Gastrocnemius medialis (tissue), 4 donors: ENCODE measurements around the gene MAPK8IP1. TPM values are rescaled to one million over a fixed set of nuclear protein-coding genes. Genes with fewer than 3 reads are reported as not detected.

Source experiments
- ATAC-seq, 2 donors: fragments of 150-250 bp; one replicate each; pipeline ENCODE4 v1.9.1; 2016
- DNase-seq, 2 donors: peaks; one replicate each; pipeline ENCODE4 v3.0.0-alpha.2; 2019
- H3K27ac ChIP-seq, 4 donors: fragments of 200-600 bp; sonication (generic); 1 replicate in 1 of 4; 2 replicates in 3 of 4; pipeline ENCODE4 v1.5.1; 2016 to 2018; ENCODE audit warnings: mild to moderate bottlenecking in 2 of 4, moderate library complexity in 1 of 4
- H3K27me3 ChIP-seq, 3 donors: fragments of 200-600 bp; sonication (generic) in 2 of 3; 1 replicate in 1 of 3; 2 replicates in 2 of 3; pipeline versions ENCODE4 v1.5.1 to v1.6.0; 2016 to 2019; ENCODE audit warnings: mild to moderate bottlenecking in 1 of 3, moderate library complexity in 1 of 3
- H3K36me3 ChIP-seq, 2 donors: fragments of 200-600 bp; sonication (generic) in 1 of 2; one replicate each; pipeline ENCODE4 v1.5.1; 2017 to 2018
- H3K4me1 ChIP-seq, 2 donors: fragments of 200-600 bp; sonication (generic) in 1 of 2; one replicate each; pipeline ENCODE4 v1.5.1; 2016 to 2017; ENCODE audit warnings: mild to moderate bottlenecking in 2 of 2
- H3K4me3 ChIP-seq, 4 donors: fragments of 200-600 bp; sonication (generic) in 3 of 4; 1 replicate in 1 of 4; 2 replicates in 3 of 4; pipeline ENCODE4 v1.5.1; 2016 to 2019; ENCODE audit warnings: mild to moderate bottlenecking in 2 of 4
- H3K9me3 ChIP-seq, 3 donors: fragments of 200-600 bp; sonication (generic) in 2 of 3; 1 replicate in 1 of 3; 2 replicates in 2 of 3; pipeline ENCODE4 v1.5.1; 2016 to 2019
- CTCF ChIP-seq, 5 experiments: fragments of 450-650 bp in 3 of 5; fragments of 200-600 bp in 2 of 5; sonication (generic) in 2 of 5; IDR thresholded peaks in 4 of 5; conservative IDR thresholded peaks in 1 of 5; 1 replicate in 4 of 5; 2 replicates in 1 of 5; pipeline ENCODE4 v1.5.1; 2016 to 2019; ENCODE audit warnings: antibody characterized with exemption in 5 of 5, mild to moderate bottlenecking in 3 of 5, moderate library complexity in 3 of 5
- POLR2A ChIP-seq, 2 donors: fragments of 450-650 bp; IDR thresholded peaks; one replicate each; pipeline ENCODE4 v1.6.1; 2017; ENCODE audit warnings: antibody characterized with exemption in 2 of 2, mild to moderate bottlenecking in 2 of 2, moderate library complexity in 2 of 2
- in situ Hi-C, 4 donors: fragments of 200-750 bp; cut with MboI; loops; one replicate each; pipeline versions ENCODE4 v1.15.0 to v1.8.0; 2017; ENCODE audit warnings: low sequenced_read_pairs in 4 of 4
- intact Hi-C: fragments of 100-400 bp; cut with DNase I; formaldehyde crosslinking; loops from one replicate; pipeline ENCODE4 v1.15.1; 2023; ENCODE audit warnings: low total_unique reads
- total RNA-seq, 4 donors: library from RNA; depleted of rRNA; stranded (reverse); fragments of >200 nt; gene quantifications; one replicate each; pipeline versions ENCODE4 v1.1.0 to v1.2.3, GENCODE V29; 2016

Gene MAPK8IP1
- total RNA-seq, 4 donors from 2014 or later: 1.4 to 4.0 (median 1.9) TPM

GRCh38 chr11:45852018-45852711 lies 33.3 kb upstream of the MAPK8IP1 start:
- no peaks in the 10 kb centered on the region for H3K9me3 ChIP-seq
- no peaks in the 10 kb centered on the region for H3K36me3 ChIP-seq
- in situ Hi-C loops: no loop called here
- DNase-seq (peak in 1 of 2 donors; percentile 56), ATAC-seq (peak in 1 of 2 donors; percentile 38)
- intact Hi-C loops: loop anchor here (10.0 kb wide), 1 partner anchor 1573 kb away; the partner anchor contains the start of gene PSMC3
- peak overlapping the region; percentile 73 to 99 (median 99) for H3K27ac ChIP-seq
- no peak for TF ChIP-seq POLR2A (IDR thresholded peaks at IDR 0.05)
- TF ChIP-seq CTCF (IDR thresholded peaks at IDR 0.05 in 4 of 5, conservative IDR thresholded peaks at IDR 0.05 in 1 of 5): no peak
- H3K4me1 ChIP-seq: peaks cover 91 to 92% of the 10 kb centered on the region in 2 donors
- H3K4me3 ChIP-seq: no peak overlapping the region
- H3K27me3 ChIP-seq: no peaks in the 10 kb centered on the region

GRCh38 chr11:45852712-45853101 lies 32.7 kb upstream of the MAPK8IP1 start:
- H3K4me3 ChIP-seq: no peak overlapping the region
- H3K36me3 ChIP-seq: no peaks in the 10 kb centered on the region
- DNase-seq (peak in 1 of 2 donors; percentile 34), ATAC-seq (peak; percentile 19 to 42)
- TF ChIP-seq CTCF (IDR thresholded peaks at IDR 0.05 in 4 of 5, conservative IDR thresholded peaks at IDR 0.05 in 1 of 5) (peak in 2 of 5 experiments; percentile 37 to 38), POLR2A (IDR thresholded peaks at IDR 0.05) (no peak)
- H3K27me3 ChIP-seq: no peaks in the 10 kb centered on the region
- H3K27ac ChIP-seq: peak overlapping the region; percentile 73 to 99 (median 99)
- H3K4me1 ChIP-seq: peaks cover 96 to 97% of the 10 kb centered on the region in 2 donors
- in situ Hi-C loops (no loop called here), intact Hi-C loops (loop anchor here (10.0 kb wide), 1 partner anchor 1572 kb away; the partner anchor contains the start of gene PSMC3)
- no peaks in the 10 kb centered on the region for H3K9me3 ChIP-seq

GRCh38 chr11:45853332-45854219 lies 31.9 kb upstream of the MAPK8IP1 start:
- Histone ChIP-seq H3K36me3 (no peaks in the 10 kb centered on the region), H3K9me3 (no peaks in the 10 kb centered on the region), H3K27me3 (no peaks in the 10 kb centered on the region), H3K27ac (peak overlapping the region; percentile 73 to 99 (median 99)), H3K4me1 (peaks cover 100% of the 10 kb centered on the region in 2 donors), H3K4me3 (no peak overlapping the region)
- TF ChIP-seq POLR2A (IDR thresholded peaks at IDR 0.05): no peak
- TF ChIP-seq CTCF (IDR thresholded peaks at IDR 0.05 in 4 of 5, conservative IDR thresholded peaks at IDR 0.05 in 1 of 5): no peak
- ATAC-seq (no peak), DNase-seq (no peak)
- intact Hi-C loops (loop anchor here (10.0 kb wide), 1 partner anchor 1571 kb away; the partner anchor contains the start of gene PSMC3), in situ Hi-C loops (no loop called here)

GRCh38 chr11:45855308-45855707 lies 30.1 kb upstream of the MAPK8IP1 start:
- Histone ChIP-seq H3K36me3 (no peaks in the 10 kb centered on the region), H3K4me1 (peaks cover 98 to 100% of the 10 kb centered on the region in 2 donors)
- in situ Hi-C loops: no loop called here

More at GRCh38 chr11:45855308-45855707, 30.1 kb upstream of the MAPK8IP1 start:
- Histone ChIP-seq H3K27ac (peak overlapping the region; percentile 91 to 99 (median 99)), H3K27me3 (no peaks in the 10 kb centered on the region), H3K9me3 (no peaks in the 10 kb centered on the region), H3K4me3 (no peak overlapping the region)
- DNase-seq (no peak), ATAC-seq (no peak)
- TF ChIP-seq CTCF (IDR thresholded peaks at IDR 0.05 in 4 of 5, conservative IDR thresholded peaks at IDR 0.05 in 1 of 5) (no peak), POLR2A (IDR thresholded peaks at IDR 0.05) (no peak)
- intact Hi-C loops: loop anchor here (5.0 to 10.0 kb wide), 2 partner anchors 118 to 1569 kb away; partner anchors contain the start of gene PSMC3
